GM18498 (cell line): ENCODE measurements around the gene IDE.
A peak's percentile ranks its signal among the peaks of the same experiment; 100 is the strongest.

Experiments used
- ATAC-seq: cut with Tn5 transposase; IDR thresholded peaks from one replicate; pipeline ENCODE4 v1.9.1; 2021; ENCODE audit warnings: mild to moderate bottlenecking, moderate library complexity; ENCODE audit not compliant: unreplicated experiment

Gene IDE

DNA sequence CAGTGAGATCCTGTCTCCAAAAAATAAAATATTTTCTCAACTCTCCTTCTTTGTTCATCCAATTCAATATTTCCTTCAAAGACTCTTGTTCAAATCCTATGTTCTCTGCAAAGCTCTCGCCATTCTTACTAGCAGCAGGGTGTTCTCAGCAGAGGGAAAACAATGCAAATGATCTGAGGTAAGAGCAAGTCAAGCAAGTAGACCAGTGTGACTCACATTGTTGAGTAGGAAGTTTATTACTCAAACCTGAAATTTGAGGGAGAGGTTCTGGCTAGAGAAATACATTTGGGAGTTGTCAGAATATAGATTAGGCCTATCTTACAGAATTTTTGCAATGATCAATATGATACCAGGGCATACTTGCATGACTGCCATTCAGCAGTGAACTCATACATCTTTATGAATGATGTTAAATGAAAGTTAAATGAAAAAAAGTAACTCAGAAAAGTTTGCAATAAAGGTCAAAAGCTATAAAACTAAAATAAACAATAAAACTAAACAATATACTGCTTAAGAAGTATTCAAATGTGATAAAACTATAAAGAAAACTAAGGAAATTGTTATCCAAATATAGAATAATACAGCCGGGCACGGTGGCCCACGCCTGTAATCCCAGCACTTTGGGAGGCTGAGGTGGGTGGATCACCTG, 5.8 kb downstream of the IDE start:
- no peak for ATAC-seq

GRCh38 chr10:92562424-92562823, 11.5 kb downstream of the IDE start:
- ATAC-seq, result no peak

GRCh38 chr10:92559046-92559445, 14.8 kb downstream of the IDE start:
- no peak for ATAC-seq

DNA sequence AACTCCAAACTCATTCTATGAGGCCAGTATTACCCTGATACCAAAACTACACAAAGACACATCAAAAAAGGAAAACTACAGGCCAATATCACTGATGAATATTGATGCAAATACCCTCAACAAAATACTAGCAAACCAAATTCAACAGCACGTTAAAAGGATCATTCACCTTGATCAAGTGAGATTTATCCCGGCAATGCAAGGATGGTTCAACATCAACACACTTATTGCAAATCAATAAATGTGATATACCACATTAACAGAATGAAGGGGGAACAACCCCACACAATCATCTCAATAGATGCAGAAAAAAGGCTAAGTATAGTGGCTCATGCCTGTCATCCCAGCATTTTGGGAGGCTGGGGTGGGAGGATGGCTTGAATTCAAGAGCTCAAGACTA, 19.9 kb downstream of the IDE start:
- no peak for ATAC-seq

DNA sequence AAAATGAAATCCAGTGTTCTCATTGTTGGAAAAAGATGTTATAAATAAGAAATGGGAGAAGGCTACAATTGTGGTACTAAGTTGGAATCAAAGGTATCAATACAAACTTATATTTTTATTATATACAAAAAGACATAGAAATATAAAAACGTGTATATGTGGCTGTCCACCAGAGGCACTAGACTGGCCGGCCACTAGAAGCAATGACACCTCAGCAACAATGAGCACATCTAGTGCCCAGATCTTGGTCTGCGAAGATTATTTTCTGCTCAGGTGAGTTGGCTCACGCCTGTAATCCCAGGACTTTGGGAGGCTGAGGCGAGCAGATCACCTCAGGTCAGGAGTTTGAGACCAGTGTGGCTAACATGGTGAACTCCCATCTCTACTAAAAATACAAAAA, 21.6 kb downstream of the IDE start:
- ATAC-seq, result no peak

DNA sequence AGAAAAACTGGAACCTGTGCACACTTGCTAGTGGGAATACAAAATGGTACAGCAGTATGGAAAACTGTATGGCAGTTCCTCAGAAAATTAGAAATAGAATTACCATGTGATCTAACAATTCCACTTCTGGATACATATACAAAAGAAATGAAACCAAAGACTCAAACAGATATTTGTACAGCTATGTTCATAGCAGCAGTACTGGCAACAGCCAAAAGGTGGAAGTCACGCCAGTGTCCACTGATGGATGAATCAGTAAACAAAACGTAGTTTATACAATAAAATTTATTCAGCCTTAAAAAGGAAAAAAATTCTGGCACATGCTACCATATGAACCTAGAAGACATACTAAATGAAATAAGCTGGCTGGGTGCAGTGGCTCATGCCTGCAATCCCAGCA, 23.0 kb downstream of the IDE start:
- ATAC-seq, result no peak

- no peak for ATAC-seq
Observed at GRCh38 chr10:92547676-92548075, 26.2 kb downstream of the IDE start.

DNA sequence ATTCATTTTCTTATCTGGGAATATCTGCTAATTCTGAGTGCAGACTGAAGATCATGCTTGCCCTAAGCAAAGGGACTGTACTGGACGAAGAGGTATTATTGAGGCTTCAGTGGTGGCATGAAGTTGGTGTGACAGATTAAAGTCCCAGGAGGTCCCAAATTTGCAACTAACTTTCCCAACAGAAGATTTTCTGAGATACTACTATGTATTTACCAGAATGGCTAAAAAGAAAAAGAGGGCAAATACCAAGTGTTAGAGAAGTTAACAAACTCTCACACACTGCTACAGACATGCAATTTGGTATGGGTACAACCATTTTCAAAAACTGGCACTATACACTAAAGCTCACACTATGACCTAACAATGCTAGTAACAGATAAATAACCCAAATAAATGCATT, 28.3 kb downstream of the IDE start:
- ATAC-seq, result no peak

GRCh38 chr10:92544296-92544695, 29.6 kb downstream of the IDE start:
- no peak for ATAC-seq

DNA sequence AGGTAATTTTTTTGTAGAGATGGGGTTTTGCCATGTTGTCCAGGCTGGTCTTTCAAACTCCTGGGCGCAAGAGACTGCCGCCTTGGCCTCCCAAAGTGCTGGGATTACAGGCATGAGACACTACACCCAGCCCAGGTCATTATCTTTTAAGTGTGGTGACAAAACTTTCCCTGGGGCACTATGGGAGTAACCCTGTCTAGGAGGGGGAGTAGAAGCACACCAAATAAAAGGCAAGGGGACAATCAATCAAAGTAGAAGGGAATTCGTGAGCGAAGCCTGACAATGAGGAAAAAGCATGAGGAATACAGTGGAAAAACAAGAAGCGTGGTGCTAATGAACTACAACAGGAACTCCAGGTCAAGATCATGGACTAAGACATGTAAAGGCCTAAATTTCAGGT, 31.4 kb downstream of the IDE start:
- no peak for ATAC-seq

DNA sequence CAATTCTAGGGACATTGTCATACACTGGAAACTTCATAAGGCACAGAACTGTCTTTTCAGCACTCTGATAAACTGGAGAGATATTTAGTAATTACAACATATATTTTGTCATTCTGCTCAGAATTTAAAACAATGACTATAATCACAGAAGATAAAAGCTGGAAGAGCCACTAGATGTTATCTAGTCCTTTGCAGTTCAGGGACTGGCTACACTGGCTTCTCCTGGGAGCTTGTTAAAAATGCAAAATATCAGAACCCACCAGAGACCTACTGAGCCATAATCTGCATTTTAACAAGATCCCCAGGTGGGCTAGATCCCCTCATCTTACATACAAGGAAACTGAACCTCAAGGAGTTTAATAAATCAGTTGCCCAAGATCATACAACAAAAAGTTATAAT, 32.3 kb downstream of the IDE start:
- ATAC-seq, result no peak

DNA sequence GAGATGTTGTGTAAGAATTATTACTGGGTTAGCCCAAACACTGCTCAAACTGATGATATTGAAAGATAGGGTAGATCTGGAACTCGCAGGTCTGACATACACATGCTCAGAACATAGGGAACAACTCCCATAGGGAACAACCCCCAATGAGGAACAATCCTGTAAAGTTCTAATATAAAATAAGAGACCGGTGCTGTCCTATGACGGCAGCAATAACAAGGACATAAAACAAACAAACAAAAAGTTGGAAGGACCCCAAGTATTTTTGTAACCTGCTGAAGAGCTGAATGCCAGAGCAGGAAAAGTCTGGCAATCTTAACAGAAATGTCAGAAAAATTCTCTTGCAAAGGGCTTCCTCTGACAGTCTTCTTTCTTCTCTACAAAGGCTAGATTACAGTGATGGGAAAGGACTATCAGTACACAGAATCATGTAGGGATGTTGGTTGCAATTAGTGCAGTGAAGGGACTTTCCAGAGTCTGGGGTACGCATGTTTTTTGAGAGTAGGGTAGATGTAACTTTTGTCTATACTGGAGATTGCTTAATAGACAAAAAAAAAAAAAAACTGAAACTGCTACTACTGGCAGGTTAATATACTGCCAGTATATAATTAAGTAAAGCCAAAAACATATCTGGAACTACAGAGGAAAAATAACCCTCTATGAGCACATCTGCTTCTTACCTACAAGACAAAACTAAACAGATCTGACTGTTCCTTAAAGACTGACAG, 35.5 kb downstream of the IDE start:
- no peak for ATAC-seq

DNA sequence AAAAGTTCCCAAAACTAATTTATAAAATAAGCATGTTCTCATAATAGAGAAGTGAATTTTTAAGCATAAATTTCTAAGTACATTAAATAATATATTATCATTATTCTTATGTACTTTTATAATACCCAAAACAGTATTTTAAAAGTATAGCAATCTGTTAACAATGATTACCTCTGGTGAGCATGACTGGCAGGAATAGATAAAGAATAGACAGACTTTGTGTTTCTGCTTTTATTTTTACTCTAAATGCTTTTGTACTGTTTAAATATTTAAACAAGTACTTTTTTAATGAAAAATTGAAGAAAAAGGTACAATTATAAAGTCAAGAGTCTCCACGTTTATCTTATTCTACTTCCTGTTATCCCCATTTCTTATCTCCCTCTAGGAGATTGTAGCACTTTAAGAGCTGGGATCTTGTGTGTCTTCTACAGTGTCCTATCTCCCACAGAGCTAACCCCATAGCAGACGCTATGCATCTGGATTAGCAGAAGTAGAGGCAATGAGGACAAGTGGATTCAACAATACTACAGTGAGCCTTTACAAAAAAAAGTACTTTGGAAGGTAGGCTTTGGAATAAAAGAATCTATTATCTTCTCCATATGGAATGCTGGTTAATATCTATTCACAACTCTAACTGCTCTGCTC, 42.9 kb downstream of the IDE start:
- no peak for ATAC-seq

GRCh38 chr10:92530421-92530820, 43.5 kb downstream of the IDE start:
- ATAC-seq, result no peak

- ATAC-seq, result no peak
Observed at GRCh38 chr10:92527716-92528115, 46.2 kb downstream of the IDE start.

DNA sequence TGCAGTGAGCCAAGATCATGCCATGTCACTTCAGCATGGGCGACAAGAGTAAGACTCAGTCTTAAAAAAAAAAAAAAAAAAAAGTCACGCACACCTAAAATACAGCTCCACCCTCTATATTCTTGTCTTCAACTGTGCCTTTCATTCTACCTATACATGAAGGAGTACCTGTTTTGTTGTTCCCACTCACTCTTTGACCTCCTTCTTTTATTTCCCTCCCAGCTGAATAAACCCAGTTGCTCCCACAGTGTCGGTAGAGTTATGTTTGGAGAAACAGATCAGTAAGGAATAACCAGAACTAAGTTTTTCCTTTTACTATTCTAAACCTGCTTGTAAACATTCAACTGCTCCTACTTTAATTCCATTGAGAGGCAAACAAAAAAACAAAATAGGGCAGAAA, 50.3 kb downstream of the IDE start:
- ATAC-seq, result no peak

DNA sequence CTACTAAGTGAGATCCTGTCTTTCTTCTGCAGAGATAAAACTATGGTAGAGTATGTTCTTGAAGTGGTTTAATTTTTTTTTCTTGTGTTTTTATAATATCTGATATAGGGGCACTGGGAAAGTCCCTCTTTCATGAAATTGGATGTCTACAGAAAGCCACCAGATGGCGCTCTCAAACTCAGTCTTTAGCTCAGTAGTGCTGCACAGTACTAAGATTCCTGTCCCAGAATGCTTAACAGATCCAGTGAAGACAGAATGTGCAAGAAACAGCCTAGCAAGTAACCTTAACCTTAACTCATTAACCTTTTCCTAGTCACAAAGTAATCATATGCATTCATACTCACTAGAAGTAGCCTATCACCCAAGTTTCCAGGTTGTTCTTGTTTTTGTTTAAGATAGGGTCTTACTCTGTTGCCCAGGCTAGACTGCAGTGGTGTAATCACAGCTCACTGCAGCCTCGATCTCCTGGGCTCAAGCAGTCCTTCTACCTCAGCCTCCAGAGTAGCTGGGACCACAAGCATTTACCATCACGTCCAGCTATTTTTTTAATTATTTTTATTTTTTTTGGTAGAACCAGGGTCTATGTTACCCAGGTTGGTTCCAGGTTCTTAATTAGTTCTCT, 56.7 kb downstream of the IDE start:
- peak; percentile 68 for ATAC-seq

GRCh38 chr10:92508866-92509265, 65.0 kb downstream of the IDE start:
- no peak for ATAC-seq

GRCh38 chr10:92506336-92506735, 67.6 kb downstream of the IDE start:
- ATAC-seq, result no peak

DNA sequence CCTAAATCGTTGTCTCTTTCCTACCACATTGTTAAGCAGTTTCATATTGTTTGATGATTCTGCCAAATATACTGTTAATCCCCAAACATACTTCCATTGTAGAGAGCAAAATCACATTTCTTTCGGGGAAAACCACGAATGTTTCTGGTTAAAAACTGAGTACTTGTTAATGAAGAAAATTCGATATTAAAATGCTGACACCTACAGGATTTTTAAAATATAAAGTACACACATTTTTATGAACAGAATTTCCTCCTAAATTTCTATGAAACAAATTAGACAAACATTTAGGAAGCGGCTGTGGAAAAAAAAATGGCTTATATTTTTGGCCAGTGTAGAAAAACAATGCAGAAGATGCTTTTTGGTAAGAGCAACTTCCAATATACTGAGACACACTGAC, 68.8 kb downstream of the IDE start:
- no peak for ATAC-seq

- ATAC-seq, result no peak
Observed at GRCh38 chr10:92502296-92502808, 71.5 kb downstream of the IDE start.

- ATAC-seq, result no peak
Observed at GRCh38 chr10:92493362-92493761, 80.5 kb downstream of the IDE start.
